ENCODE data around the gene ADAMTS17.
"Not testable (repeated sequence)": the region's sequence is repeated elsewhere in the genome, so short reads cannot be mapped to it uniquely, and the experiment has no call there.

Gene ADAMTS17

GRCh38 chr15:99983886-99984286 lies 357.9 kb downstream of the ADAMTS17 start:
- DNase-seq (ENCODE audit: low spot score): no peak
- no peak for TF ChIP-seq CTCF (IDR thresholded peaks at IDR 0.05; ENCODE audit: extremely low read depth, missing control alignments)

DNA sequence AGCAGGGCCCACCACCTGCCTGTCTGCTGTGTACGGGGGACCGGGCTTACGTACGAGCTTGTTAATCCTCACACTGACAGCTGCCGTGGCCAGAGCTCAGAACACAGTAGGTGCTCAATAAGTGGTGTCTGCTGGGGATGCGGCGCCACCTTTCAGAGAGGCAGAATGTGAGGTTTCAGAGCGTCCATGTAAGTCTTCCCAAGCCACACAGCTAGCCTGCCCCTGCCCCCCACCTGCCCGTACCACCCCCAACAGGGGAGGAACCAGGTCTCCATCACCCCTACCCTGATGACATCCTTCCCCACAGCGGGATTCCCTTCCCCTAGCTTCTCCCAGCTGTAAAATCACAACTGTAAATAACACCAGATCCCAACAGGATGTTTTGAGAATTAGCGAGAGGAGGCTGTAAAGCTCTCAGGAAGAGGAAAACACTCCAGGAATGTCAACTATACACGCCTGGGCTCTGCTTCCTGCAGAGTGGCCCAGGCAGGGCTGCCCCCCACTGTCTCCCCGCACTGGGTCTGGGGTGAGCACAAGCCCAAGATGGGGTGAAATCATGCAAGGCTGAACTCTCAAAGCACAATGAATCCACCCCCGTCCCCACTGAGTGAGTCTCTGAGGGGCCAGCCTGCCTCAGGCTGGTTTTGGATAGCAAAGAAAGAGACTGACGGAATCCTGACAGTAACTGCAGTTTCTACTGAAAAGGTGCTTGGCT lies 358.4 kb downstream of the ADAMTS17 start:
- no peak for DNase-seq (ENCODE audit: low spot score)
- no peak for TF ChIP-seq CTCF (IDR thresholded peaks at IDR 0.05; ENCODE audit: extremely low read depth, missing control alignments)

DNA sequence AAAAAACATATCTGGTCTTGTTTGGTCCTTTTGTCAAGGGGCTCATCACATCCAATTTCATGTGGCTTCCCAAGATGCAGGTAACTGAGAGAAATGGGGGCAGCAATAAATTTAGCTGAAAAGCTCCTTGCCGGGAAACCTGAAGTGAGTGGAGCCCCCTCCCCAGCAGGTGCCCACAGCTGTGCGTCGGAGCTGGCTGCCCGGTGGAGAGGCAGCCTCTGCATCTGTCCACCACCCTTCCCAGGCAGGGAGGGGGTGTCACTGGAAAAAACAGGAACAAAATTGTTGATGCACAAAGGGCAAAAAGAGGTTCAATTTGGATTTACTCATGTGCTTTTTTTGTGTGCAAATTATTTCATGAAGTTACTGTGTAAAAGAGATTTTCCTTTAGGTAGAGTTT lies 359.1 kb downstream of the ADAMTS17 start:
- TF ChIP-seq CTCF (IDR thresholded peaks at IDR 0.05; ENCODE audit: extremely low read depth, missing control alignments): no peak
- no peak for DNase-seq (ENCODE audit: low spot score)

DNA sequence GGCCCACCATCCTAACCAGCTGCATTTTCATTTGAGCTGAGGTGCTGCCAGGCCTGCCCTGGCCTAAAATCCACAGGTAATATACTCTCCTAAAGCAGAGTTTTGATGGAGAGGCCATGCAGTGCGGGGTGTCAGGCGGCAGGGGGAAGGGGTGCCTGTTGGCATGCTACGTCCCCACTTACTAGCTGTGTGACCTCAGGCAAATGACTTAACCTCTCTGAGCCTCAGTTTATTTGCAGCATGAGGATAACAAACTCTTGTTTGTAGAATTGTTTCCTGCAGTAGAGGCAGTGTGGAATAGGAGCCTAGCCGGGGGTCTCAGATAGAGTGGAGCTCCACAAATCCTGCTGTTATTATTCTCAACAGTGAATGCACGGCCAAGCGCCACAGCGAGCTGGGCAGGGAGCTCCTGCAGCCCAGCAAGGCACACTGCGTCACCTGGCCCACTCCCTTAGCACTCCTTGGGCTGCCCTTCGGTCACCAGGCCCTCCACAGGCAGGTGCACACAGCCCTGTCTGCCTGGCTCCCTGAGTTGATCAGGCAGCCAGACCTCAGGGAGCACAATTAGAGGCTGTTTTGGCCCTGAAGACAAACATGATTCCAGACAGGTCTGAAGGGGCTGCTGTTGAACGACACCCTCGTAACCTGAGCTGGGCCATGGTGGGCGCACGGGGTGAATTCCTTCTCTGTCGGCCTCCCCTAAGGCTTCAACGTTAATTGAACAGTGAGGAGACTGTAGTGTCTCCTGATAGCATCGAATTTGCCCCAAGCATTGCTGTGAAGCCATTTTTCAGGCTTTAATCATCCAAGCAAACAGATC lies 359.7 kb downstream of the ADAMTS17 start:
- no peak for DNase-seq (ENCODE audit: low spot score)
- no peak for TF ChIP-seq CTCF (IDR thresholded peaks at IDR 0.05; ENCODE audit: extremely low read depth, missing control alignments)

DNA sequence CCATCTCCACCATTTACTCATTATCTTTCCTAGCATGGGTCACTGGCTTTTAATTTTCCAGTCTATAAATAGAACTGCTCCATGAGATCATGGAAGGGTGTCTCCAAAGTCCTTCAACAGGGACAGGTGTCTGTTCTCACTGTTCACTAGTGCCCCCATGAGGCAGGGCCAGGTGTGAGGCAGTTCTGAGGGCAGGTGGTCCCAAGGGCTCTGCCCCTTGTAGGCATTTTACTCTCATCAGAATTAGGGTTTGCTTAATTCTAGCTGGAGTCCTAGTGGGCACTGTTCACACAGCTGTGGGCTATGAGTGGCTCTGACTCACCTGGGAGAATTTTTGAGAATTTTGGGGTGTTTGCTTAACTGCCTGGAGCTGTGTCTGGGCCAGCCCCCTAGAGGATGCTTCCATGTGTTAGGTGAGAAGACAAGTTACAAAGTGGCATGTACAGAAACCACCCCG lies 360.6 kb downstream of the ADAMTS17 start:
- TF ChIP-seq CTCF (IDR thresholded peaks at IDR 0.05; ENCODE audit: extremely low read depth, missing control alignments): no peak
- DNase-seq (ENCODE audit: low spot score): no peak

DNA sequence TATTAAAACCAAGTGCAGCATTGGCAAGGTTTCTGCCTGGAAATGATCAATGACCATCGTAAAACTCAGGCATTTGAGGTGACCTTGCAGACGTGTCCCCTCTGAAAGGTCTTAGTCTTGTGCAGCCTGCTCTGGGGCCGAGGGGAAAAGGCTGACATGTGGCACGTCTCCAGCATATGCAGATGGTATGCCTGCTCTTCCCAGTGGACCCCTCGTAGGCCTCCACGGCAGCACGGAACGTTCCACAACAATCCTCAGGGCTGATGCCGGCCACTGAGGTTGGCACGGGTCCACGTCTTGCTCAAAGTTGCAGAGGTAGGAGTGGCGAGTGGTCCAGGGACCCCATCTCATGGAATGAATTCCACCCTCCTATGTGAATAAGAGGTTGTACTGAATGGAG lies 361.0 kb downstream of the ADAMTS17 start:
- no peak for TF ChIP-seq CTCF (IDR thresholded peaks at IDR 0.05; ENCODE audit: extremely low read depth, missing control alignments)
- DNase-seq (ENCODE audit: low spot score): no peak

DNA sequence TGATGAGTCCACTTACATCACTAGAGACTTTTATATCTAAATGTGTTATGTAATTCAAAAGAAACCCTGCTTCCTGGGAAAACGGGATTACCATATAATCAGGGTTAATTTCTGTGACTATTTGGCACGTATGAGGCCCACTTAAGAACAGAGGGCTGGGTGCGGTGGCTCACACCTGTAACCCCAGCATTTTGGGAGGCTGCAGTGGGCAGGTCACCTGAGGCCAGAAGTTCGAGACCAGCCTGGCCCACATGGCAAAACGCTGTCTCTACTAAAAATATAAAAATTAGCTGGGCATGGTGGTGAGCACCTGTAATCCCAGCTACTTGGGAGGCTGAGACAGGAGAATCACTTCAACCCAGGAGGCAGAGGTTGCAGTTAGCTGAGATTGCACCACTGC lies 361.9 kb downstream of the ADAMTS17 start:
- not testable (repeated sequence) for DNase-seq (ENCODE audit: low spot score)
